Mesendoderm (in vitro differentiated cells): ENCODE measurements around the gene SEMA5B.

Experiments used
- DNase-seq: peaks from one replicate; pipeline ENCODE4 v3.0.0; 2013
- H2AK5ac ChIP-seq: 2 replicates; pipeline ENCODE4 v1.6.1; 2013; ENCODE audit warnings: low read length, inconsistent platforms
- H2BK120ac ChIP-seq: 2 replicates; pipeline ENCODE4 v1.6.1; 2013; ENCODE audit warnings: low read depth, mild to moderate bottlenecking, low read length, moderate library complexity, mixed read lengths
- H2BK15ac ChIP-seq: replicated peaks from 2 replicates; pipeline ENCODE4 v1.6.1; 2013; ENCODE audit warnings: low read depth, mild to moderate bottlenecking, moderate library complexity
- H2BK5ac ChIP-seq: 2 replicates; pipeline ENCODE4 v1.6.1; 2013; ENCODE audit warnings: low read length, inconsistent platforms
- H3K18ac ChIP-seq: 2 replicates; pipeline ENCODE4 v1.6.1; 2013; ENCODE audit warnings: mild to moderate bottlenecking, low read length, mixed read lengths
- H3K23ac ChIP-seq: one replicate; pipeline ENCODE4 v1.6.1; 2013; ENCODE audit warnings: low read length
- H3K27ac ChIP-seq: 2 replicates; pipeline ENCODE4 v1.5.1; 2013; ENCODE audit warnings: low read depth, mild to moderate bottlenecking, inconsistent platforms, low read length, moderate library complexity
- H3K27me3 ChIP-seq: 2 replicates; pipeline ENCODE4 v1.6.1; 2013; ENCODE audit warnings: low read length, control low read depth, mild to moderate bottlenecking, inconsistent platforms; ENCODE audit not compliant: insufficient read depth, poor library complexity
- H3K36me3 ChIP-seq: 2 replicates; pipeline ENCODE4 v1.6.1; 2013; ENCODE audit warnings: low read length, inconsistent platforms; ENCODE audit not compliant: control insufficient read depth, insufficient read depth
- H3K4ac ChIP-seq: one replicate; pipeline ENCODE4 v1.6.1; 2013; ENCODE audit warnings: low read depth, mild to moderate bottlenecking, low read length, moderate library complexity
- H3K4me1 ChIP-seq: 2 replicates; pipeline ENCODE4 v1.6.1; 2013; ENCODE audit warnings: low read depth, low read length, inconsistent platforms; ENCODE audit not compliant: control insufficient read depth
- H3K4me2 ChIP-seq: 2 replicates; pipeline ENCODE4 v1.6.1; 2013; ENCODE audit warnings: low read length
- H3K4me3 ChIP-seq: 2 replicates; pipeline ENCODE4 v1.5.1; 2013; ENCODE audit warnings: mild to moderate bottlenecking, low read length
- H3K56ac ChIP-seq: one replicate; pipeline ENCODE4 v1.6.1; 2013; ENCODE audit warnings: low read length
- H3K79me1 ChIP-seq: 2 replicates; pipeline ENCODE4 v1.6.1; 2013; ENCODE audit warnings: low read length, inconsistent platforms
- H3K79me2 ChIP-seq: 2 replicates; pipeline ENCODE4 v1.6.1; 2013; ENCODE audit warnings: mild to moderate bottlenecking, low read length; ENCODE audit not compliant: control insufficient read depth, insufficient read depth
- H3K9ac ChIP-seq: 2 replicates; pipeline ENCODE4 v1.6.1; 2013; ENCODE audit warnings: low read length, inconsistent platforms
- H4K5ac ChIP-seq: one replicate; pipeline ENCODE4 v1.6.1; 2013; ENCODE audit warnings: low read length
- H4K8ac ChIP-seq: one replicate; pipeline ENCODE4 v1.6.1; 2013; ENCODE audit warnings: low read depth, mild to moderate bottlenecking, control low read depth, low read length, moderate library complexity
- WGBS: extraction: QIAGEN DNeasy Blood & Tissue Kit; methylation state at CpG from one replicate; pipeline ENCODE4 v1.1.7; 2013; ENCODE audit warnings: low lambda C conversion rate, missing lambda C conversion rate; ENCODE audit not compliant: insufficient coverage; ENCODE audit errors: extremely low coverage; 5-methylcytosine and 5-hydroxymethylcytosine counted together

Gene SEMA5B

DNA sequence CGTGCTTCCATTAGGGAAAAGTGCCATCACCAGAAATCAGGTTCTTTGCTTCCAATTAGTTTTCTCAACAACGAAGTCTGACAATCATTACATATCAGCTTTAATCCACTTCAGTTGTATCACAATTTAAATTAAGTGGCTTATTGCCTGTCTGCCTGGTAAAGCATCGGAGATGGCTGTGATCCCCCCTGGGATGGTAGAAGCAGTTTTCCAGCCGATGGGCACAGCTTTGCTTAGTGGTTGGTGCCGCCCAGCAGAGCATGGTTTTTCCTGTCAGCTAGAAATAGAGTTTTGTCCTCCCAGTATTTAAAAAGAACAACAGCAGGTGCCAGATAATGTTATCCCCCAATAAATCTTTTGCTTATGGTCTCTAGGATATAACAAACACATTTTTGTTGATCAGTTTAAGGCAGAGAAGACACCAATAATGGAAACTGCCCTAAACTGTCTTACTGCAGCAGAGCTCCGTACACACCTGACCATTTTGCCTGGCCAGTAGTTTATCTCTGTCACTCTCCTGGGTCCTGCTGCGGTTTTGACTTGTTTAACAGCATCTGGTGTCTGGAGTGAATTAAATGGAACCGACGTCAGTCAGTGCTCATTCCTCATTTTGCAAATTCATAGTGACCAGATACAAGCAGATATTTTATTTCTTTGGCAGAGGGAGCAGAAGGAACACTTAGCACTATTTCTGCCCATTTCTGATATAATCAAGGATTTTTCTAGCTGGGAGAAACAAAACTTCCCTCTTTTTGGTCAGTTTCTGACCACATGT lies 153.6 kb downstream of the SEMA5B start:
- no peaks in the 10 kb centered on the region for H3K36me3 ChIP-seq
- H3K56ac ChIP-seq = no peak overlapping the region
- H3K27ac ChIP-seq = no peak overlapping the region
- no peak overlapping the region for H3K18ac ChIP-seq
- no peak overlapping the region for H3K4me2 ChIP-seq
- no CpG with 5 or more reads among the region's 9 CpGs for WGBS
- no peaks in the 10 kb centered on the region for H3K4me1 ChIP-seq
- no peak overlapping the region for H2AK5ac ChIP-seq
- H3K4me3 ChIP-seq = no peak overlapping the region
- H3K27me3 ChIP-seq = no peaks in the 10 kb centered on the region
- H3K79me2 ChIP-seq = no peaks in the 10 kb centered on the region
- no peak overlapping the region for H3K23ac ChIP-seq
- no peak overlapping the region for H3K4ac ChIP-seq
- H2BK15ac ChIP-seq = no peak overlapping the region
- no peak overlapping the region for H2BK5ac ChIP-seq
- H3K9ac ChIP-seq = no peak overlapping the region
- no peak overlapping the region for H2BK120ac ChIP-seq
- H4K5ac ChIP-seq = no peak overlapping the region
- no peaks in the 10 kb centered on the region for H3K79me1 ChIP-seq
- no peak overlapping the region for H4K8ac ChIP-seq
- no peak for DNase-seq

DNA sequence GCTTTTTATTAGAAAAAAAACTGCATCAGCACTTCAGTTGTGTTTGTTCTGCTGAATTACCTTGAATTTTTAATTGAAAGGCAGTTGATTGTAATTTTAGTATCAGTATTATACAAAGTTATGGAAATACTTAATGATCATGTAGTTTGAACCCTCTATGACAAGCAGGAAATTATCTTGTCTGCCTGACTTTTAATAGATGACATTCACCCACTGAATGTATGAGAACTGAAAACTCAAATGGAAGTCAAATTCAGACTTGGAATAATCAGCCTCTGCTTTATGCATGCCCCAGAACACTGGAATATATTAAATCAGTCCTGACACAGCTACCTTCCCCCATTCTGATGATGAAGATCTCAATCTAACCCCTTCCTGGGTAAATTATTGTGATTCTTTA lies 159.2 kb downstream of the SEMA5B start:
- H2AK5ac ChIP-seq = no peak overlapping the region
- no peaks in the 10 kb centered on the region for H3K79me2 ChIP-seq
- H3K36me3 ChIP-seq = no peaks in the 10 kb centered on the region
- no peak for DNase-seq
- H3K27me3 ChIP-seq = no peaks in the 10 kb centered on the region
- no peak overlapping the region for H3K56ac ChIP-seq
- H4K8ac ChIP-seq = no peak overlapping the region
- H4K5ac ChIP-seq = no peak overlapping the region
- H3K27ac ChIP-seq = no peak overlapping the region
- H2BK120ac ChIP-seq = no peak overlapping the region
- H3K18ac ChIP-seq = no peak overlapping the region
- no peak overlapping the region for H3K4ac ChIP-seq
- no peak overlapping the region for H3K23ac ChIP-seq
- no peak overlapping the region for H2BK5ac ChIP-seq
- no peak overlapping the region for H3K4me3 ChIP-seq
- H3K79me1 ChIP-seq = no peaks in the 10 kb centered on the region
- H3K9ac ChIP-seq = no peak overlapping the region
- H2BK15ac ChIP-seq = no peak overlapping the region
- no peaks in the 10 kb centered on the region for H3K4me1 ChIP-seq
- H3K4me2 ChIP-seq = no peak overlapping the region

DNA sequence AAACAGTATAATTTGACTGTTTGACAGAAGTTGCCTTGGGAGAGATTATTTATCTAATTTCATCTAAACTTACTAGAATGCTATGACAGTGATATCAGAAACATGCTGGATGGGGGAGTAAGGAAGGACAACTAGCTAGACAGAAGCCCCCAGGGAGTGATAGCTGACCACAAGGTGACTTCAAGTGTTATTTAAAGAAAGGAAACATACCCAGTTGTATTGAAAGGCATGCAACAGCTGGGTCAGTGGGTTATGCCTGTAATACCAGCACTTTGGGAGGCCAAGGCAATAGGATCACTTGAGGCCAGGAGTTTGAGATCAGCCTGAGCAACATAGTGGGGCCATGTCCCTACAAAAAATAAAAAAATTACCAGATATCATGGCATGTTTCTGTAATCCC lies 163.1 kb downstream of the SEMA5B start:
- DNase-seq = no peak
- H3K56ac ChIP-seq = no peak overlapping the region
- no peaks in the 10 kb centered on the region for H3K79me2 ChIP-seq
- no peak overlapping the region for H3K4me3 ChIP-seq
- no peaks in the 10 kb centered on the region for H3K4me1 ChIP-seq
- no peaks in the 10 kb centered on the region for H3K27me3 ChIP-seq
- no peak overlapping the region for H3K4me2 ChIP-seq
- H2BK15ac ChIP-seq = no peak overlapping the region
- no peak overlapping the region for H2BK120ac ChIP-seq
- H3K9ac ChIP-seq = no peak overlapping the region
- no peaks in the 10 kb centered on the region for H3K79me1 ChIP-seq
- H3K27ac ChIP-seq = no peak overlapping the region
- H2BK5ac ChIP-seq = no peak overlapping the region
- H3K23ac ChIP-seq = no peak overlapping the region
- H4K8ac ChIP-seq = no peak overlapping the region
- H2AK5ac ChIP-seq = no peak overlapping the region
- H3K4ac ChIP-seq = no peak overlapping the region
- no peak overlapping the region for H4K5ac ChIP-seq
- H3K36me3 ChIP-seq = no peaks in the 10 kb centered on the region
- H3K18ac ChIP-seq = no peak overlapping the region

DNA sequence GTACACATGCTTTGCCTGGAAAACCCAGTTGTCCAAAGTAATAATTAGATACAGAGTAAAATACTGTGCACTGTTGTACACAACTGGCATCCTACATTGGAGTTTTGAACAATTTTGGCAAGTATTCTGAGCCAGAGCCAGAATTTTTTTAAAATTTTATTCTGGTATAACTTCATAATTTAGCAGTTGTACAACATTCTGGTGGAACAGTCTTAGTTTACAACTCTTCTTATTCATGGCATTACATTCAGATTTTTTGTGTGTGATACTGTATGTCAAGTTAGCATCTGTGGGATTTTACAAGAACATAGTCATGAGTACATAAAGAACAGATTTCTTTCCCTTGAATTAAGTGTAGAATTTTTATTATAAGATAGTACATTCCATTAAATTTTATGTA lies 165.2 kb downstream of the SEMA5B start:
- Histone ChIP-seq H3K4ac (no peak overlapping the region), H3K4me3 (no peak overlapping the region), H3K18ac (no peak overlapping the region), H3K23ac (no peak overlapping the region), H3K56ac (no peak overlapping the region), H3K4me1 (no peaks in the 10 kb centered on the region), H4K8ac (no peak overlapping the region), H3K4me2 (no peak overlapping the region), H3K36me3 (no peaks in the 10 kb centered on the region), H2BK5ac (no peak overlapping the region), H3K27me3 (no peaks in the 10 kb centered on the region), H3K9ac (no peak overlapping the region), H2AK5ac (no peak overlapping the region), H3K79me1 (no peaks in the 10 kb centered on the region), H2BK120ac (no peak overlapping the region), H3K79me2 (no peaks in the 10 kb centered on the region), H3K27ac (no peak overlapping the region), H4K5ac (no peak overlapping the region), H2BK15ac (no peak overlapping the region)
- DNase-seq = no peak
